ENCODE data around the gene B4GALT7. TPM values are rescaled to one million over a fixed set of nuclear protein-coding genes. Genes with fewer than 3 reads are reported as not detected.

Gene B4GALT7
- polyA plus RNA-seq, result 5.8 and 10.8 TPM in 2 replicates

GRCh38 chr5:177599731-177600507 lies at the start of gene B4GALT7:
Gene B4GALT7 (plus strand): TSS chr5:177600132. CDS start chr5:177600211, 79 bp downstream.

GRCh38 chr5:177554474-177555111 lies 45.3 kb upstream of the B4GALT7 start, which contains the start of gene FAM193B:
Gene FAM193B (minus strand): TSS chr5:177554563. CDS start chr5:177554458, 105 bp downstream.

GRCh38 chr5:177592010-177592834 lies 7.7 kb upstream of the B4GALT7 start, which contains the start of gene TMED9:
Gene TMED9 (plus strand): TSS chr5:177592203. CDS start chr5:177592215, 12 bp downstream.

Other genes starting within 250 kb of the B4GALT7 start
- gene LMAN2, start 248.5 kb upstream of the B4GALT7 start, polyA plus RNA-seq, result 8.0 and 18.3 TPM in 2 replicates
- 0.63 and 2.1 TPM in 2 replicates for gene RGS14, start 242.2 kb upstream of the B4GALT7 start, polyA plus RNA-seq
- not detected in 2 replicates for gene SLC34A1, start 215.7 kb upstream of the B4GALT7 start, polyA plus RNA-seq
- not detected in 2 replicates for gene PFN3, start 199.5 kb upstream of the B4GALT7 start, polyA plus RNA-seq
- gene F12, start 190.6 kb upstream of the B4GALT7 start, polyA plus RNA-seq, result 1.3 and 2.0 TPM in 2 replicates
- 1.3 and 5.0 TPM in 2 replicates for gene GRK6, start 173.5 kb upstream of the B4GALT7 start, polyA plus RNA-seq
- gene PRR7, start 153.3 kb upstream of the B4GALT7 start, polyA plus RNA-seq, result not detected in 2 replicates
- 2.5 and 5.6 TPM in 2 replicates for gene DBN1, start 126.5 kb upstream of the B4GALT7 start, polyA plus RNA-seq
- gene PDLIM7, start 102.5 kb upstream of the B4GALT7 start, polyA plus RNA-seq, result 0.52 TPM in 1 of 2 replicates, not detected in the other
- 0.44 and 0.84 TPM in 2 replicates for gene DOK3, start 90.3 kb upstream of the B4GALT7 start, polyA plus RNA-seq
- 31.1 and 33.8 TPM in 2 replicates for gene DDX41, start 83.2 kb upstream of the B4GALT7 start, polyA plus RNA-seq
- gene FAM193B, start 45.6 kb upstream of the B4GALT7 start, polyA plus RNA-seq, result 9.3 and 14.3 TPM in 2 replicates
- 12.0 and 13.3 TPM in 2 replicates for gene TMED9, start 7.9 kb upstream of the B4GALT7 start, polyA plus RNA-seq
- gene FAM153A, start 182.8 kb downstream of the B4GALT7 start, polyA plus RNA-seq, result 3.1 and 8.3 TPM in 2 replicates